Pulmonary artery endothelial cell (primary cell): ENCODE measurements around the gene RAB29. TPM values are rescaled to one million over a fixed set of nuclear protein-coding genes. Genes with fewer than 3 reads are reported as not detected.

Experiments used
- DNase-seq: peaks from one replicate; pipeline ENCODE4 v3.0.0-alpha.2; 2011; ENCODE audit warnings: low read depth, low spot score
- total RNA-seq: library from RNA; depleted of rRNA; stranded (reverse); fragments of >200 nt; gene quantifications from 2 replicates; pipeline ENCODE4 v1.2.3, GENCODE V29; 2014

Gene RAB29
- total RNA-seq, 1 donor from 2014 or later: 26.6 TPM

GRCh38 chr1:205797168-205797567 lies 21.9 kb upstream of the RAB29 start:
- no peak for DNase-seq

DNA sequence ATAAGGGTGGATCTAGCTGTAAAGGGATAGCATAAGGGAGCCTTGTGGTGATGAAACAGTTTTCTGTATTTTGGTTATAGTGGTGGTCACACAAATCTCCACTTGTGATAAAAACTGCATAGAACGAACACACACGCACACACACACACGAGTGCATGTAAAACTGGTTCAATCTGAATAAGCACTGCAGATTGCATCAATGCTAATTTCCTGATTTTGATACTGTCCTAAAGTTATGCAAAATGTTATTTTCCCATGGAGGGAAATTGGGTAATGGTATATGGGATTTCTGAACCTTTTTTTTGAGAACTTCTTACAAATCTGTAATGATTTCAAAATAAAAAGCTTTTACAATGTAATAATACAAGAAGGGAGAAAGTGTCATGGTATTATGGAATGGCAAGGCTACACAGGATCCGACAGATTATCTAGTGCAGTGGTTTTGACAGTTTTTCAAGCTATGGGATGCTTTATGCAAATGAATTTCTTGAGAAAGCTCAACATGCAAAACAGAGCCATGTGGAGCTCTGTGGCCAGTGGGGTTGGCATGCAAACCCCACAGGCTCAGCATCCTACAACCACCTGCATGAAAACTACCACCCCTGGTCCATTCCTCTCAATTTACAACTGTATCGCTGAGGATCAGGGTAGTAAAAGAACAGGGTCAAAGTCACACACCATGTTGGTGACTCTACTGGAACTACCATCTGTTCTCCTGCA lies 18.9 kb upstream of the RAB29 start:
- DNase-seq: no peak

DNA sequence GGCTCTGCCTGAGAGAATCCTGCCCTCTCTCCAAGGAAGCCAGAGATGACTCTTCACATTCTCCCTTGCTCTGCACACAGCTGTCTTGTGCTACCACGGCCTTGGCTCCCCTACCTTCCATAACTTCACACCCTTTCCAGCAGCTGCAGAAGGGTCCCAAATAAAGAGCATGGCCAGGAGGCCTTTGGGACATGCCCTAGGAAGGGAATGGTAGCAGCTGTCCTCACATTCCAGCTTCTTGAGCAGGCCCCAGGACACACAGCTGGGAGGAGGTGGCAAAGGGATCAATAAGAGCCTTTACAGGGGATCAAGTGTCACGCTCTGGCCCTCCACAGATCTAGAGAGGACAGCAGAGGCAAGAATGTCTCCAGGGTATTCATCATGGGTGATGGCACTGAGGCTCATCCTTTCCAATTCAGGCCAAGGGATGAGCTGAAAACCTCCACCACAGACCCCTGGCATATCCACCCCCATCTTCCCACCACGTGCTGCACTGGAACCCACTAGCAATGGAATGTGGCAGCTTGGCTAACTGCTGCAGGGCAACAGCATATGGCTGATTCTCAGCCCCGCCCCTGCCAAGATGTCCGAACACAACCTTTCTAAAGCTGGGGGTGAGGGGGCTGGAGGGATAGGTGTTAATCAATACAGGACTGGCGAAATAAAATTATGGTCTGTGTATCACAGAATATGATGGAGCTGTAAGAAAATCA lies 17.8 kb upstream of the RAB29 start:
- DNase-seq: no peak

GRCh38 chr1:205792481-205792881 lies 17.2 kb upstream of the RAB29 start:
- no peak for DNase-seq

DNA sequence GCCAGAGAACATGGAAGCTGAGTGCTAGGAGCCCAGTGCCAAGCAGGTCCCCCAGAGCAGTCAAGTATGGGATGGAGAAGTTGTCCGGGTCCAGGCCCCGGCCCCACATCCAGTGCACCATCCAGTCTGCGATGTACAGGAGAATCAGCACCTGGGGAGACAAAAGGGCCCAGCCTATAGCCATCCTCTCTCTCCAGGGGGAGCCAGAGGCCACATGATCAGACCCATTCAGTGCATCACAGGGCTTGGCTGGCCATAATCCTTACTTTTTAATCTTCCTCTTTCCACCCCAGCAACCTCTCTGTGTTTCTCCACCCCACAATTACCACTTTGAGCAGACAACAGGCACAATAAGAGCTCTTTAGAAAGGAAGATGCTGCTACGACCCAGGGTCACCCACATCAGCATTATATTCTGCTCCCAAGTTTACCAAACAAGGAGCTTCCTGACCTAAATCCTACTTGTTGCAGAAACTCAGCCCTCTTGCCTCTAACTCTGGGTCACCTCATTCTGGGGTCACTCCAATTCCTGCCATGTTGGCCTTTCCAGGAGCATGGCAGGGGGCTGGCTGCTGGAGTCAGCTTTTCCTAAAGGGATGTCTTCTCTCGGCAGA lies 16.4 kb upstream of the RAB29 start:
- no peak for DNase-seq

- DNase-seq: no peak
Observed at GRCh38 chr1:205787287-205787916, 12.1 kb upstream of the RAB29 start.

GRCh38 chr1:205786601-205787000 lies 11.3 kb upstream of the RAB29 start:
- no peak for DNase-seq

- DNase-seq: no peak
Observed at GRCh38 chr1:205785446-205785845, 10.2 kb upstream of the RAB29 start.

DNA sequence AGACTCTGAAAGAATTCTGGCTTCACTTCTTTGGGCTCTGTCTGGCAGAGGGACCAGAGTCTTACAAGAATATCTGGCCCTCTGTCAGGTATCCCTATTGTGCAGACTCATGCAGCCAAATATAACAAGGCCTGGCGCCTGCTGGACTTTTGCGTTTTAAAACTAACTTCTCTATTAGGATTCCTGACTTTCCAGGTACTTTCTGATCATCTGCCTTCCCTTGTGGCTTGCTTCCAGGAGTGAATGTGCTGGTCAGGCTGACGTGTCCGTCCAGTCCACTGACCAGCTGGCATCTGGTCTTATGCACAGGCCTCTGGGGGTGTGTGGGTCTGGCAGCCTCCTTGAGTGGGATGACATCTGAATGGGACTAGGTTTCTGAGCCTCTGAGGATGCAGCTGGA lies 8.6 kb upstream of the RAB29 start:
- no peak for DNase-seq

DNA sequence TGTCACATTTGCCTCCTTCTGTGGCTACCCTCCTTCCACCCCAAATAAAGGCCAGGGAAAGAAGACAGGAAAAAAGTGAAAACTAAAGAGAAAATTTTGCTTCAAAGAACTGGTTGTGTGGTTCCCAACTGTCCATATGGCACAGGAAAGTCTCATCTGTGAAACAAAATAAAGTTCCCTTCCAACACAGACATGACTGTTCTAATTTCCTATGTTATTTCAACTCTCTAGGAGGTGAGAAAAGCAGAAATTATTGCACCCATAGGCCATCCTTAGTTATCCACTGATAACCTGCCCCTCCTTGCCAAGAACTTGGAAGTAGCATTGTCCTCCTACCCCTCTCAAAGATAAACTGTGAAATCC lies 8.1 kb upstream of the RAB29 start:
- DNase-seq: no peak

DNA sequence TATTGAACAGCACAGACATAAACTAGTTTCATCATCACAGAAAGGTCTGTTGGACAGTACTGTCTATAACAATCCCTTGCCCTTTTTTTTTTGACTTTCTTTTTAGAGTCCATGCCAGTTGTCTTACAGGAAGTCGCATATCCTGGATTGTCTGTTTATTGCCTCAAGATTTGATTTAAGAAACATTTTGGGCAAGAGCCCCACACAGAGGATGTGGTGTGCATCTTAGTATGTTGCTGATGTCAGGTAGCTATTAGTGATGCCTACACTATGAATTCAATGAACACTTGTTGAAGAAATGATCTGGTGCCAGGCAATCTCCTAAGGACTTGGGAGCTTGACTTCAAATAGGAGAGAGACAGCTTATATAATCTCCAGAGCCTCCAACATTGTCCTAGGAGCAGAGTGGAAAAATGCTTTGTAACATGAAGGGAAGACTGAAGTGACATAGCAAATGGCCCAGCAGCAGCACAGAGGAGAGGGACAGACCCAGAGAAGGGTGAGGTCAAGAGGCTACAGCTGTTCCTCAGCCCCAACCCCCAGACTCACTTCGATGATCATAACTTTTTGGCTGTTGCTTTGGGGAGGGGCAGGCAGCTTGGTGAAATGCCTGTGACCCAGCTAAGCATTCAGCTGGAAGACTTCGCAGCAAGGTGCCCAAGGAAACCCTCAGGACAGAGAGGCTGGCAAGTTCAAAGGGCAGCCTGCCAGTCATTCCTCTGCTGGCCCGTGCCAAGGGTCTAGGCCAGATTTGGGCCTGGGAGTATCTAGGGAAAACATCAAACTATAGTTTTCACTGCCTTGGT lies 7.5 kb upstream of the RAB29 start:
- DNase-seq: no peak

- no peak for DNase-seq
Observed at GRCh38 chr1:205780335-205780734, 5.1 kb upstream of the RAB29 start.

GRCh38 chr1:205777994-205778393 lies 2.7 kb upstream of the RAB29 start:
- DNase-seq: no peak

DNA sequence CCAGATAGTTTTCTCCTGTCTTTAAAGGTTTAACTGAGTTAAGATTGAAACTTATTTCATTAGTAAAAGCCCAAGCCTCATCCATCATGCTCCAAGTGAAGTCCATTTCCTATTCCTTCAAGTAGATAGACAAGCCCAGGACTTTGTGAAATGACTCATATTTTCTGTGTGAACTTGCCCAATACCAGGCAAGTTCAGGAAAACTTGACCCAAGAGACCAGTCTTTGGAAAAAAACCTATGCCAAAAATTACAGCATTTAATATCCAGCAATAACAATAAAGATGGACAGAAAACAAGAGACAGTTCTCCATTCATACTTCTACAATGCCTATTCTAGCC lies 405 bp upstream of the RAB29 start:
- DNase-seq: peak; percentile 49

GRCh38 chr1:205774198-205775014 lies 876 bp downstream of the RAB29 start:
- DNase-seq: no peak

GRCh38 chr1:205772607-205773032 lies 2.7 kb downstream of the RAB29 start:
- DNase-seq: no peak

DNA sequence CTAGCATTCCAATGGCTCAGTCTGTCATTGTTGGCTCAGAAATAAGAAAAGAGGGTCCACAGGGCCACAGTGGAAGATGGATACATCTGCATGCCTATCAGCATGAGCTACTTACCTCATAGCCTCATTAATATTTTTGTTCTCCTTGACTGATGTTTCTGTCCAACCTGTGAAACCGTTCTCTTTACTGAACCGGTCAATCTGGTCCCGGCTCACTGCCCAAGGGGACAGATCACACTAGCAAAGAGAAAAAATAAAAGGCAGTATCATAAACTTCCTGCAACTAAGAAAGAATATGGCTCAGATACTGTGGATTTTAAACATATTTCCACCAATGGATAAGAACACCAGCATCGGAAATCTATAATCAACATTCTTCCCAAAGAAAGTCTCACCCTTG lies 4.7 kb downstream of the RAB29 start:
- DNase-seq: no peak

GRCh38 chr1:205769641-205770365 lies 5.5 kb downstream of the RAB29 start:
- no peak for DNase-seq

DNA sequence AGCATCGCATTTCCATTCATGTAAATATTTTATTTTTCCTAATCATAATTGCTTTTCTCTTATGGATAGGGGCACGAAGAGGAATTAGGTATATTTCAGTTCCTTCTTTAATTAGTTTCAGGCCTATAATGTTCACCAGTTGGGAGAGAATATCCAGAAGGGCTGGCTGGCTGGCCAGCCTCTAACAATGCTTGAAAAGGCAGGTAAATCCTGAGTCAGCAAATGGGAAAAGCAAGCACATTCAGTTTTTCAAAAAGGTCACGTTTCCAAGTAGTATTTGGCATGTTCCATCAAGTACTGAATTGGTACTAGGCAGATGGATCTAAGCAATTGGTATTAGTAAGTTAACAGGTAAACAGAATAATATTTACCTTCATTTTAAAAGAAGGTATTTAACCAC lies 8.0 kb downstream of the RAB29 start:
- DNase-seq: no peak

- DNase-seq: no peak
Observed at GRCh38 chr1:205766570-205766969, 8.7 kb downstream of the RAB29 start.
